ENCODE data around the gene SETDB2. TPM values are rescaled to one million over a fixed set of nuclear protein-coding genes. Genes with fewer than 3 reads are reported as not detected.
"Not testable (repeated sequence)": the region's sequence is repeated elsewhere in the genome, so short reads cannot be mapped to it uniquely, and the experiment has no call there.

SETDB2 gene
- total RNA-seq, 1 donor from 2014 or later: 18.1 TPM

GRCh38 chr13:49495783-49496762 is 52.0 kb downstream of the SETDB2 start, which contains the start of gene PHF11:
Gene PHF11, plus strand, starts transcription at chr13:49495953. Its CDS starts 49 bp downstream, at chr13:49496002.
- Histone ChIP-seq H3K27me3 (no peaks in the 10 kb centered on the region), H3K4me1 (peaks cover 9% of the 10 kb centered on the region), H3K36me3 (peaks cover 15% of the 10 kb centered on the region), H3K27ac (peak within 1 kb of the TSS; percentile 93), H3K9me3 (no peaks in the 10 kb centered on the region), H3K4me3 (peak within 1 kb of the TSS; percentile 58)
- peak; percentile 94 for DNase-seq
- TF ChIP-seq CTCF (IDR thresholded peaks at IDR 0.05): peak; percentile 16
- intact Hi-C loops (cut with DNase I): no loop called here
- peak; percentile 95 for ATAC-seq

GRCh38 chr13:49496837-49497236 is 52.8 kb downstream of the SETDB2 start:
- H3K4me3 ChIP-seq; DNase-seq; H3K27me3 ChIP-seq; intact Hi-C loops (cut with DNase I); H3K4me1 ChIP-seq; H3K9me3 ChIP-seq; ATAC-seq; H3K36me3 ChIP-seq: not testable (repeated sequence)
- peak overlapping the region; percentile 93 for H3K27ac ChIP-seq

- intact Hi-C loops (cut with DNase I): no loop called here
- DNase-seq (no peak), ATAC-seq (no peak)
- H3K4me3 ChIP-seq: no peak overlapping the region
- TF ChIP-seq CTCF (IDR thresholded peaks at IDR 0.05): no peak
- peaks cover 9% of the 10 kb centered on the region for H3K4me1 ChIP-seq
- H3K27ac ChIP-seq: peak overlapping the region; percentile 93
- peaks cover 4% of the 10 kb centered on the region for H3K36me3 ChIP-seq
- no peaks in the 10 kb centered on the region for H3K27me3 ChIP-seq
- no peaks in the 10 kb centered on the region for H3K9me3 ChIP-seq
Measured at GRCh38 chr13:49497272-49497671, 53.2 kb downstream of the SETDB2 start.

GRCh38 chr13:49498206-49498605 is 54.1 kb downstream of the SETDB2 start:
- ATAC-seq (no peak), DNase-seq (no peak)
- H3K27me3 ChIP-seq: no peaks in the 10 kb centered on the region
- H3K36me3 ChIP-seq: no peaks in the 10 kb centered on the region
- H3K4me1 ChIP-seq: peaks cover 9% of the 10 kb centered on the region
- TF ChIP-seq CTCF (IDR thresholded peaks at IDR 0.05): no peak
- H3K27ac ChIP-seq: no peak overlapping the region
- H3K4me3 ChIP-seq: no peak overlapping the region
- no peaks in the 10 kb centered on the region for H3K9me3 ChIP-seq
- intact Hi-C loops (cut with DNase I): no loop called here

- no peak for TF ChIP-seq CTCF (IDR thresholded peaks at IDR 0.05)
- no peak overlapping the region for H3K4me3 ChIP-seq
- H3K36me3 ChIP-seq: no peaks in the 10 kb centered on the region
- H3K9me3 ChIP-seq: no peaks in the 10 kb centered on the region
- ATAC-seq (no peak), DNase-seq (no peak)
- intact Hi-C loops (cut with DNase I): no loop called here
- peaks cover 4% of the 10 kb centered on the region for H3K4me1 ChIP-seq
- H3K27ac ChIP-seq: peak overlapping the region; percentile 17
- H3K27me3 ChIP-seq: no peaks in the 10 kb centered on the region
Measured at GRCh38 chr13:49499889-49500660, 56.0 kb downstream of the SETDB2 start.

- Histone ChIP-seq H3K36me3 (no peaks in the 10 kb centered on the region), H3K27ac (peak overlapping the region; percentile 47), H3K4me1 (peaks cover 9% of the 10 kb centered on the region), H3K27me3 (no peaks in the 10 kb centered on the region), H3K4me3 (no peak overlapping the region), H3K9me3 (no peaks in the 10 kb centered on the region)
- ATAC-seq: peak; percentile 37
- intact Hi-C loops (cut with DNase I): no loop called here
- no peak for TF ChIP-seq CTCF (IDR thresholded peaks at IDR 0.05)
- DNase-seq: no peak
Measured at GRCh38 chr13:49502954-49503353, 58.9 kb downstream of the SETDB2 start.
